Inflammatory macrophage (primary cell): Measurements from ENCODE around the gene CD24.

Source experiments
- DNase-seq, 2 donors: peaks; one replicate each; pipeline ENCODE4 v3.0.0-alpha.2; 2020 to 2022

Gene CD24

DNA sequence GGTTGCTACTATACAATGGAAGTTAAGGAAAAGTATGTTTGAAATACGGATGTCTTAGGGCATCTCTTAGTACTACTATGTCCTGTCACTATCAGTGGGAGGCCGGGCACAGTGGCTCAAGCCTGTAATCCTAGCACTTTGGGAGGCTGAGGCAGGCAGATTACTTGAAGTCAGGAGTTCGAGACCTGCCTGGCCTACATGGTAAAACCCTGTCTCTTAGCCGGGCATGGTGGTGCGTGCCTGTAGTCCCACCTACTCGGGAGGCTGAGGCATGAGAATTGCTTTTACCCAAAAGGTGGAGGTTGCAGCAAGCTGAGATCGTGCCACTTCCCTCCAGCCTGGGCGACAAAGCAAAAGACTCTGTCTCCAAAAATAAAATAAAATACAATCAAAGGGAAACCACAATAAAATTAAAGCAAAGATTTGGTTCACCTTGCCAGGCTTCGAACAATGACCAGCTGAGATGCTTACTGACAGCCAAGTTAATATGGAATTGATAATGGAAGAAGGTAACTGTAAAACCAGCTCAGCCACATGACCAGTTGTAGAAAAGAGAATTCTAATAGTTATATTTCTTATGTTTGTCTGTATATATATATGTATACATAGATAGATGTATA, 6.5 kb downstream of the CD24 start:
- DNase-seq = no peak

- no peak for DNase-seq
Measured at GRCh38 chr6:106966671-106967640, 7.6 kb downstream of the CD24 start.

- DNase-seq = no peak
Measured at GRCh38 chr6:106966229-106966628, 8.3 kb downstream of the CD24 start.

DNA sequence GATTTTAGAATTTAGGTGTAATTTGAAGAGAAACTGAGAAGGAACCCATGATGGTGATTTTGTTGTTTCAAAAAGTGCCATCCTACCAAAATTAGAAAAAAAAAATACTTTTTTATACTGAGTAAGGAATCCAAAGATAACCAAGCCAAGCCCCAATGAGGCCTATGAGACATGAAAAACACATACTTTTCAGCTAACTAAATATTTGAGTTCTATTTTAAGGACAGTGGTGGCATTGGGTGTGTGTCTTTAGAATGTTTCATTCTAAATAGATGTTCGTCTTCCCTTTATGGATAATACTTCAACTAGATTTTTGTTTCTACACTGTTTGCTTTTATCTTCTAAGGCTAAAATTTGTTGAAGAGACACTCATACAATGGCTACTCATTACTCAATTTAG, 9.6 kb downstream of the CD24 start:
- DNase-seq = no peak

DNA sequence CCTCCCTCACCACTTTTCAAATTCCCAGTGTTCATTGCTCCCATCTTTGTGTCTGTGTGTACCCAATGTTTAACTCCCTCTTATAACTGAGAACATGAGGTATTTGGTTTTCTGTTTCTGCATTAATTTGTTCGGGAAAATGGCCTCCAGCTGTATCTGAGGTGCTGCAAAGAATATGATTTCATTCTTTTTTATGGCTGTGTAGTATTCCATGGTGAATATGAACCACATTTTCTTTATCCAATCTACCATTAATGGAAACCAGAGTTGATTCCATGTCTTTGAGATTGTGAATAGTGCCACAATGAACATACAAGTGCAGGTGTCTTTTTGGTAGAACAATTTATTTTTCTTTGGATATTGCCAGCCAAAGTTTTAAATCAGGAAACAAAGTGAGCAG, 10.4 kb downstream of the CD24 start:
- DNase-seq = no peak

- DNase-seq = no peak
Measured at GRCh38 chr6:106963544-106963943, 11.0 kb downstream of the CD24 start.

DNA sequence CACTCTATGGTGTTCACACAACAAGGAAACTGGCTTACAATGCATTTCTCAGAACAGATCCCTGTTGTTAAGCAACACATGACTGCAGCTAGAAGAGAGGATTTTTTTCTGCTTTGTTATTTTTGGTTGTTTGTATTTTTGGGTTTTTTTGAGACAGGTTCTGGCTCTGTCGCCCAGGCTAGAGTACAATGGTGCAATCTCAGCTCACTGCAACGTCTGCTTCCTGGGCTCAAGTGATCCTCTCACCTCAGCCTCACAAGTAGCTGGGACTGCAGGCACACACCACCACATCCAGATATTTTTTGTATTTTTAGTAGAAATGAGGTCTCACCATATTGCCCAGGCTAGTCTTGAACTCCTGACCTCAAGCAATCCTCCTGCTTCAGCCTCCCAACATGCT, 12.7 kb downstream of the CD24 start:
- DNase-seq = no peak

DNA sequence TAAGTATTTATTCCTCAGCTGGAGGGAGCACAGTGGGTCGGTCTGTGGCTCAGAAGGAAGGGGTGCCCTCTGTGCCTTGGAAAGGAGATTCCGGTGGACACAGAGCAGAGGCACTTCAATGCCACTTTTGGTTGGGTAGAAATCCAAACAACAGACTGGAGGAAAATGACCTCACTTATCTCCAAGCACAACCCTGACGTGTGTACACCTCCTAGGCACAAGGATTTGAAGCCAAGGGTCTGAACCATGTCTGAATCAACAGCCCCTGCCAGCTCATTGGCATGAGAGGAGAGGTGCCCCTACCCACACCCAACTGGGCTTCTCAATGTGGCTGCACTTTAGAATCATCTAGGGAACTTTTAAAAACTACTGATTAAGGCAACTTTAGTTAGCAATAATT, 13.4 kb downstream of the CD24 start:
- DNase-seq = no peak

DNA sequence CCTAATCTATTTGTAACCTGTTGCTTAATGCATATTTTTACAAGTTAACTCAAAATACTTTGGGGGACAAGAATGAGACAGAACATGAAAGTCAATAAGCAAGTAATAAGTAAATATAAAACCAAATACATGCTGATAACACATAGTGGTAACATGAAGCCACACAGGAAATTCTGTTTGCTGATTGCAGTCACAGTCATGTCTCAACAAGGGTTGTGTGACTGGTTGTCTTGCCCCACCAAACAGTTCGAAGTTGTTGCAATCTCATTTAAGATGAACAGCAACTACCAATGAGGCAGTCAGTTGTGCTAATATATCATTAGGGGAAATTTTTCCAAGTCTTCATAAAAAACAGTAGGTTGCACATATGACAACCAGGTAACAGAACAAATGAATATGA, 14.5 kb downstream of the CD24 start:
- DNase-seq = no peak

- peak in 1 of 2 donors; percentile 13 for DNase-seq
Measured at GRCh38 chr6:106939848-106940247, 34.7 kb downstream of the CD24 start.

- DNase-seq = no peak
Measured at GRCh38 chr6:106939208-106939607, 35.3 kb downstream of the CD24 start.

DNA sequence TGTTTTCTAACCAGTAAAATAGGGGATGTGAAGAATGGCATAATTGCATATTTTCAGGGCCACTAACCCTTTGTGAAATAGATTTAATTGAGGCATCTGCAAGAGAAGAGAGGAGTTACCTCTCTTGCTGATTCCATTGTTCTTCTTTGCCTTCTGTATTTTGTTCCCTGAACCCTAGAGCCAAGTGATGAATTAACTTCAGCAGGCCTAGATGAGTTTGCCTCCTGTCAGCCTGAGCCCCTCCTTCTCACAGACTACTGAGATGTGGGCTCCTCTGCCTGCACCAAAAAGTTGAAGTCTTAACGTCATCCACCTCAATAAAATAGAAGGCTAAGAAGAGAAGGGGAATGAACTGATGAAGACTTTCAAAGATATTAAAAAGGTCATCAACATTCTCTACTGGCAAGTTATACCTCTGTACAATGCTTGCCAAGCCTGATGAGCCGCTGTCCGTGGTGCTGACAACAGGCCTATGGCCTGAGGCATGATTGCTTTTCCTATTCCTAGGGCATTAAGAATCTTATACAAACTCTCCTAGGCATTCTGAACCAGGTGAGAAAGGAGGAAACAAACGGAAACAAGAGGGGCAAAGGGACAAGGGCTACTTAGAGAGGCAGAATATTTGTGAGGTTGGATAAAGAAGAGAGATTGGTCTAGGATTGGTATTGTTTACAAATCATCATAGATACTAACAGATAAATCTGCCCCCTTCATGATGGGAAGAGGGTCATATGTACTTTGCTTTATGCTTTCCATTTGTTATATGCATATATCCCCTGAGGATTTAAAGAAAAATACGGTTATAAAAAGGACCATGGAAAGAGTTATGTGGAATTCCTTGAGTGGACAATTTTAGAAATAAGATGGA, 46.8 kb downstream of the CD24 start:
- peak in 1 of 2 donors; percentile 22 for DNase-seq

- no peak for DNase-seq
Measured at GRCh38 chr6:106925948-106926347, 48.6 kb downstream of the CD24 start.

GRCh38 chr6:106924694-106925523, 49.6 kb downstream of the CD24 start:
- no peak for DNase-seq

DNA sequence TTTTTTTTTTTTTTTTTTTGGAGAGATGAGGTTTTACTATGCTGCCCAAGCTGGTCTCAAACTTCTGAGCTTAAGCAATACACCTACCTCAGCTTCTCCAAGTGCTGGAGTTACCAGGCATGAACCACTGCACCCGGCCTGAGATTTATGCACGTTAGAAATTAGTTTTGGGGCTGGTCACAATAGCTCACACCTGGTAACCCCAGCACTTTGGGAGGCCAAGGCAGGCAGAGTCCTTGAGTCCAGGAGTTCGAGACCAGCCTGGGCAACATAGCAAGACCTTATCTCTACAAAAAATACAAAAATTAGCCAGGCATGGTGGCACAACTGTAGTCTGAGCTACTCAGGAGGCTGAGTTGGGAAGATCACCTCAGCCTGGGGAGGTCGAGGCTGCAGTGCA, 51.9 kb downstream of the CD24 start:
- DNase-seq = no peak
